Retinal pigment epithelial cell (primary cell): Measurements from ENCODE around the gene C10orf105.

Experiments
- DNase-seq: peaks from one replicate; pipeline ENCODE4 v3.0.0-alpha.2; 2010; ENCODE audit warnings: low read depth
- H3K4me3 ChIP-seq: 2 replicates; pipeline ENCODE4 v1.5.1; 2011; ENCODE audit warnings: mild to moderate bottlenecking, low read length, control low read depth, moderate library complexity
- CTCF ChIP-seq: conservative IDR thresholded peaks from 2 replicates; pipeline ENCODE4 v1.5.1; 2011; ENCODE audit warnings: low read depth, low read length, control low read depth, inconsistent platforms

The C10orf105 gene

GRCh38 chr10:71685554-71686232 lies 33.9 kb downstream of the C10orf105 start:
- DNase-seq: no peak
- no peak for TF ChIP-seq CTCF
- no peak overlapping the region for H3K4me3 ChIP-seq

GRCh38 chr10:71684356-71685173 lies 35.0 kb downstream of the C10orf105 start:
- no peak for TF ChIP-seq CTCF
- DNase-seq: no peak
- H3K4me3 ChIP-seq: no peak overlapping the region

- TF ChIP-seq CTCF: no peak
These were observed 36.3 kb downstream of the C10orf105 start for GRCh38 chr10:71683301-71683700.

GRCh38 chr10:71681977-71682376 lies 37.6 kb downstream of the C10orf105 start:
- no peak for TF ChIP-seq CTCF
- DNase-seq: no peak
- H3K4me3 ChIP-seq: no peak overlapping the region

More at GRCh38 chr10:71683301-71683700, 36.3 kb downstream of the C10orf105 start:
- H3K4me3 ChIP-seq: no peak overlapping the region
- DNase-seq: no peak

- no peak for TF ChIP-seq CTCF
- no peak overlapping the region for H3K4me3 ChIP-seq
- DNase-seq: no peak
These were observed 40.2 kb downstream of the C10orf105 start for GRCh38 chr10:71679425-71679824.

GRCh38 chr10:71678057-71678805 lies 41.3 kb downstream of the C10orf105 start:
- H3K4me3 ChIP-seq: no peak overlapping the region
- no peak for DNase-seq
- TF ChIP-seq CTCF: no peak
